Body of pancreas (tissue), 4 donors: ENCODE data around the gene NKIRAS1. TPM values are rescaled to one million over a fixed set of nuclear protein-coding genes. Genes with fewer than 3 reads are reported as not detected.

Source experiments
- ATAC-seq: fragments of 150-250 bp; one replicate; pipeline ENCODE4 v1.9.1; 2016
- DNase-seq, 4 donors: peaks; one replicate each; pipeline ENCODE4 v3.0.0-alpha.2; 2019
- H3K27ac ChIP-seq, 4 donors: fragments of 200-600 bp; sonication (generic); 1 replicate in 3 of 4; 2 replicates in 1 of 4; pipeline versions ENCODE4 v1.5.1 to v1.6.1; 2016 to 2019; ENCODE audit warnings: mild to moderate bottlenecking in 1 of 4, mixed read lengths in 1 of 4, moderate library complexity in 1 of 4
- H3K27me3 ChIP-seq, 2 donors: fragments of 200-600 bp; sonication (generic); one replicate each; pipeline ENCODE4 v1.6.0; 2016; ENCODE audit warnings: mild to moderate bottlenecking in 1 of 2
- H3K36me3 ChIP-seq, 2 donors: fragments of 200-600 bp; sonication (generic); replicated peaks in 1 of 2; 2 replicates each; pipeline ENCODE4 v1.5.1; 2016; ENCODE audit warnings: low read depth in 2 of 2; ENCODE audit not compliant: insufficient read depth in 1 of 2
- H3K4me1 ChIP-seq: fragments of 200-600 bp; sonication (generic); one replicate; pipeline ENCODE4 v1.6.0; 2016
- H3K4me3 ChIP-seq, 2 donors: fragments of 200-600 bp; sonication (generic); 1 replicate in 1 of 2; 2 replicates in 1 of 2; pipeline ENCODE4 v1.5.1; 2016 to 2019
- H3K9me3 ChIP-seq, 3 donors: fragments of 200-600 bp; sonication (generic); 1 replicate in 2 of 3; 2 replicates in 1 of 3; pipeline ENCODE4 v1.5.1; 2016
- POLR2A ChIP-seq, 3 donors: fragments of 450-650 bp; IDR thresholded peaks; one replicate each; pipeline ENCODE4 v1.6.1; 2016; ENCODE audit warnings: antibody characterized with exemption in 3 of 3, mild to moderate bottlenecking in 2 of 3
- WGBS, 2 donors: methylation state at CpG; one replicate each; pipeline ENCODE4 v1.1.5; 2017; 5-methylcytosine and 5-hydroxymethylcytosine counted together
- intact Hi-C: fragments of 100-400 bp; cut with DNase I; formaldehyde crosslinking; loops from one replicate; pipeline ENCODE4 v1.15.1; 2023
- total RNA-seq, 2 donors: library from RNA; depleted of rRNA; stranded (reverse); fragments of >200 nt; gene quantifications; one replicate each; pipeline ENCODE4 v1.1.0, GENCODE V29; 2016
- TF ChIP-seq, protein P1 (sequence below), 7 experiments: fragments of 450-650 bp in 4 of 7; fragments of 200-600 bp in 3 of 7; sonication (generic) in 3 of 7; IDR thresholded peaks; one replicate each; pipeline ENCODE4 v1.5.1; 2016 to 2019; ENCODE audit warnings: antibody characterized with exemption in 7 of 7

The NKIRAS1 gene
- total RNA-seq: 1 to 10 TPM; 2.0 to 7.8 TPM

DNA sequence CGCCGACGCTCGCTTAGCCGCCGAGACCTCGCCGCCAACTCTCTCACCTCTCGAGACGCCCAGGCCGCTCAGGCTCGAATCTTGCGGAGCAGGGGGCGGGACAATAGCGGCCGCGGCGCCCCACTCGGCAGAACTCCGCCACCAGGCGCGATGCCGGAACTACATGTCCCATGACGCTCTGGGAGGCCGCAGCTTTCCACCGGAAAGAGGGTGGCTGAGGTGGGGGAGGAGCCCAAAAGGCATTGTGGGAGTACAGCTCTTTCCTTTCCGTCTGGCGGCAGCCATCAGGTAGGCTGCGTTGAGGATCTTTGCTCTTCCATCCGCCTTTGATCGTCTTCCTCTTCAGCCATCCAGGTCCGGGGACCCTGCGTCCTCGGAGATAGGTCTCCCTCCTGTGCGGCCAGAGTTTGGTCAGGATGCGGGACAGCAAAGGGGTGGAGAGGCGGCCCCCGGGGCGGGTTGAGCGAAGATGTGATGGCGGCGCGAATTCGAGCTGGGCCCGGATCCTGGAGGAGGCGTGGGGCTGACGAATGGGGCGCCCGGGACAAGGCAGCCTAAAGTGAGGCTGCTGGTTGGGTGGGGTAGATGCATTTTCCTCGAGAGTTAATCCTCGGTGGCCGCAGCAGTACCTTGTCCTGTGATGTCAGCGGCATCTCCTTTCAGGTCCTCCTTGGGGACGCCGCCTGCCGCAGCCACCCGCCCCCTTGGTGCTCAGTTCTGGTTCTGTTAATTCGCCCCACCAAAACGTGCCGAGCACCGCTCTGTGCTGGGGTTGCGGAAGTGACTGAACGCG, at the start of gene NKIRAS1, which contains the start of gene RPL15:
NKIRAS1 (minus strand) TSS at position 105 of the 793 bp plus-strand sequence. CDS start 6,086 bp downstream, outside the sequence.
RPL15 (plus strand) TSS at position 247 of the 793 bp plus-strand sequence. CDS start 728 bp downstream, outside the sequence.
- TF ChIP-seq POLR2A (IDR thresholded peaks at IDR 0.05): peak; percentile 95 to 100 (median 99)
- TF ChIP-seq, protein P1, sequence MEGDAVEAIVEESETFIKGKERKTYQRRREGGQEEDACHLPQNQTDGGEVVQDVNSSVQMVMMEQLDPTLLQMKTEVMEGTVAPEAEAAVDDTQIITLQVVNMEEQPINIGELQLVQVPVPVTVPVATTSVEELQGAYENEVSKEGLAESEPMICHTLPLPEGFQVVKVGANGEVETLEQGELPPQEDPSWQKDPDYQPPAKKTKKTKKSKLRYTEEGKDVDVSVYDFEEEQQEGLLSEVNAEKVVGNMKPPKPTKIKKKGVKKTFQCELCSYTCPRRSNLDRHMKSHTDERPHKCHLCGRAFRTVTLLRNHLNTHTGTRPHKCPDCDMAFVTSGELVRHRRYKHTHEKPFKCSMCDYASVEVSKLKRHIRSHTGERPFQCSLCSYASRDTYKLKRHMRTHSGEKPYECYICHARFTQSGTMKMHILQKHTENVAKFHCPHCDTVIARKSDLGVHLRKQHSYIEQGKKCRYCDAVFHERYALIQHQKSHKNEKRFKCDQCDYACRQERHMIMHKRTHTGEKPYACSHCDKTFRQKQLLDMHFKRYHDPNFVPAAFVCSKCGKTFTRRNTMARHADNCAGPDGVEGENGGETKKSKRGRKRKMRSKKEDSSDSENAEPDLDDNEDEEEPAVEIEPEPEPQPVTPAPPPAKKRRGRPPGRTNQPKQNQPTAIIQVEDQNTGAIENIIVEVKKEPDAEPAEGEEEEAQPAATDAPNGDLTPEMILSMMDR (IDR thresholded peaks at IDR 0.05): peak; percentile 25 to 84 (median 66)
- WGBS, 2 donors: 0% methylated on average over 41 to 64 of the region's 64 CpGs
- no peaks in the 10 kb centered on the region for H3K27me3 ChIP-seq
- H3K4me3 ChIP-seq: peak within 1 kb of the TSS; percentile 75 to 90
- H3K27ac ChIP-seq: peak within 1 kb of the TSS; percentile 89 to 96 (median 94)
- intact Hi-C loops: no loop called here
- DNase-seq (peak; percentile 97 to 98 (median 98)), ATAC-seq (peak; percentile 99)
- H3K4me1 ChIP-seq: peaks cover 39% of the 10 kb centered on the region
- no peaks in the 10 kb centered on the region for H3K9me3 ChIP-seq
- H3K36me3 ChIP-seq: peaks cover 0 to 11% of the 10 kb centered on the region in 2 donors

DNA sequence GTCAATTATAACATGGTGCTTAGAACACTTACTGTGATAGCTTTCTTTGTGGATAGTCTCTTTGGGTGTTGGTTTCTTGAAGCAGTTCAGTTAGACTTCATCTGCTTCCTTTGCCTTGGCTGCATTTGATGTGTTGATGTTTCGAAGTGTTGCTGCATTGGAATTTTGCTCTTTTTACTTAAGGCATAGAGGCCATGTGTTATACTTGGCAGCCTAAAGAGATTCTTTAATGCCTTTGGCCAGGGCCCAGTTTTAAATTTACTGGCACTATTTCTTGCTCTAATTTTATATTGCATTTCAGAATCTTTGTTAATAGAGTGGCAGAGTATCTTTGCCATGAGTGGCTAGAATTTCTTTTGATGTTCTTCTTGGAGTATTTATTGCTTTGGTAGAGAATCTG, 49.5 kb upstream of the NKIRAS1 start:
- 94 to 100% methylated on average over 1 of the region's 1 CpG for WGBS, 2 donors
- ATAC-seq: no peak
- H3K27ac ChIP-seq: no peak overlapping the region
- H3K36me3 ChIP-seq: peaks cover 0 to 8% of the 10 kb centered on the region in 2 donors
- DNase-seq: no peak
- intact Hi-C loops: no loop called here
- H3K4me3 ChIP-seq: no peak overlapping the region
- TF ChIP-seq, protein P1 (IDR thresholded peaks at IDR 0.05): no peak
- no peak for TF ChIP-seq POLR2A (IDR thresholded peaks at IDR 0.05)
- no peaks in the 10 kb centered on the region for H3K4me1 ChIP-seq
- no peaks in the 10 kb centered on the region for H3K27me3 ChIP-seq
- H3K9me3 ChIP-seq: no peaks in the 10 kb centered on the region

DNA sequence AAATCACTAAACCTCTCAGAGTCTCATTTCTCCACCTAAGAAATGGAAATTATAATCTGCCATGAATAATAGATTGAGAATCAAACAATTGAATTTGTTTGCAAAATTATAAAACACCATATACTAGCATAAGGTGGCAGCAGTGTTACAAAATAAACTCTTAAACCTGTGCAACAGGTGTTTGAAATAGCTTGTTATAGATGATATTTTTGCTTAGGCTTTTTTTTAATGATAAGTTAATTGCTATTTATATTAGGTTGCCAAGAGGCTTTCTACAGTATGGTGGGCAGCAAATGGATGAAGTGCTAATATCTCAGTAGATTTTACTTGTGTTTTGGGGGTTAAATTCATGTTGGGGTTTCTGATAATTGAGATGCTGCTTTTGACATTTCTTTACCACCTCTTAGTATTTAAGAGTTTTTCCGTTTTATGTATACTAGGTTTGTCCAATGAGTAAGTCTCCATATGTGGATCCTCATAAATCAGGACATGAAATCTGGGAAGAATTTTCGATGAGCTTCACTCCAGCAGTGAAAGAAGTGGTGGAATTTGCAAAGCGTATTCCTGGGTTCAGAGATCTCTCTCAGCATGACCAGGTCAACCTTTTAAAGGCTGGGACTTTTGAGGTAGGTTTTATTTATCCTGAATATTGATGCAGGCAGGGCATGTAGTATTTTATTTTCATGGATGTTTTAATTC, 47.9 kb upstream of the NKIRAS1 start:
- H3K27me3 ChIP-seq: no peaks in the 10 kb centered on the region
- no peak for TF ChIP-seq POLR2A (IDR thresholded peaks at IDR 0.05)
- TF ChIP-seq, protein P1 (IDR thresholded peaks at IDR 0.05): no peak
- no peaks in the 10 kb centered on the region for H3K9me3 ChIP-seq
- H3K4me3 ChIP-seq: no peak overlapping the region
- WGBS, 2 donors: 87 to 93% methylated on average over 3 of the region's 3 CpGs
- peaks cover 0 to 8% of the 10 kb centered on the region in 2 donors for H3K36me3 ChIP-seq
- no peak overlapping the region for H3K27ac ChIP-seq
- intact Hi-C loops: no loop called here
- H3K4me1 ChIP-seq: no peaks in the 10 kb centered on the region
- DNase-seq (no peak), ATAC-seq (no peak)

DNA sequence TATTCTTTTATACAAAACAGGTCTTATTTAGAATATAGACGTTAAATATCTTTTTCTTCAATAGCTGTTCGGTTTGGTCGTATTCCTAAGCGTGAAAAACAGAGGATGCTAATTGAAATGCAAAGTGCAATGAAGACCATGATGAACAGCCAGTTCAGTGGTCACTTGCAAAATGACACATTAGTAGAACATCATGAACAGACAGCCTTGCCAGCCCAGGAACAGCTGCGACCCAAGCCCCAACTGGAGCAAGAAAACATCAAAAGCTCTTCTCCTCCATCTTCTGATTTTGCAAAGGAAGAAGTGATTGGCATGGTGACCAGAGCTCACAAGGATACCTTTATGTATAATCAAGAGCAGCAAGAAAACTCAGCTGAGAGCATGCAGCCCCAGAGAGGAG, 45.1 kb upstream of the NKIRAS1 start:
- intact Hi-C loops: no loop called here
- no peak for DNase-seq
- Histone ChIP-seq H3K27ac (no peak overlapping the region), H3K4me1 (no peaks in the 10 kb centered on the region), H3K4me3 (no peak overlapping the region), H3K36me3 (peaks cover 0 to 6% of the 10 kb centered on the region in 2 donors), H3K27me3 (no peaks in the 10 kb centered on the region), H3K9me3 (no peaks in the 10 kb centered on the region)
- no peak for TF ChIP-seq POLR2A (IDR thresholded peaks at IDR 0.05)
- no peak for ATAC-seq
- 91 to 97% methylated on average over 5 of the region's 5 CpGs for WGBS, 2 donors

DNA sequence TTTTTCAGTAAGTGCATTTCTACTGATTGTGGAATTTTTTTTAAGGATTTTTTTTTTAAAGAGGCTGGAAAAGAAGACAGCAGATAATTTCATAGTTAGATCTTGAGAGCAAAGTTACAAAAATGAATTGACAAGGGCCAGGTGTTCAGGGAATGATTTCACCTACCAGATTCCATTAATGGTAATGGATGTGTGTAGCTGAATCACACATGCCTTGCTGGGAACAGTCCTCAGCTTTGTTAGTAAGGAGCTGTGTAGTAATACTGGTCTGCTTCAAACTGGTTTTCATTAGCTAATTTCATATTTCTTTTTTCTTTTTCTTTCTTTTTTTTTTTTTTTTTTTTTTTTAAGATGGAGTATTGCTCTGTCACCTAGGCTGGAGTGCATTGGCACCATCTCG, 44.3 kb upstream of the NKIRAS1 start:
- Histone ChIP-seq H3K27ac (no peak overlapping the region), H3K4me3 (no peak overlapping the region), H3K36me3 (peaks cover 0 to 6% of the 10 kb centered on the region in 2 donors), H3K27me3 (no peaks in the 10 kb centered on the region), H3K4me1 (peaks cover 4% of the 10 kb centered on the region), H3K9me3 (no peaks in the 10 kb centered on the region)
- DNase-seq (no peak), ATAC-seq (no peak)
- 92 to 93% methylated on average over 1 of the region's 1 CpG for WGBS, 2 donors
- TF ChIP-seq, protein P1 (IDR thresholded peaks at IDR 0.05): no peak
- no peak for TF ChIP-seq POLR2A (IDR thresholded peaks at IDR 0.05)
- intact Hi-C loops: no loop called here
